MM.1S (cell line): Measurements from ENCODE around the gene RCBTB2.

ENCODE experiments used
- DNase-seq: peaks from one replicate; pipeline ENCODE4 v3.0.0-alpha.2; 2015
- H2AFZ ChIP-seq: fragments of 300-600 bp; sonication (generic); 2 replicates; pipeline ENCODE4 v1.6.0; 2016; ENCODE audit warnings: antibody characterized with exemption, low read length
- H3F3A ChIP-seq: fragments of 300-600 bp; sonication (generic); 2 replicates; pipeline ENCODE4 v1.6.1; 2016; ENCODE audit warnings: mild to moderate bottlenecking, antibody characterized with exemption, low read length, moderate library complexity, mixed read lengths; ENCODE audit not compliant: insufficient read depth
- H3K27ac ChIP-seq: fragments of 300-600 bp; sonication (generic); 2 replicates; pipeline ENCODE4 v1.5.1; 2016; ENCODE audit warnings: mild to moderate bottlenecking, low read length
- H3K27me3 ChIP-seq: fragments of 300-600 bp; sonication (generic); replicated peaks from 2 replicates; pipeline ENCODE4 v1.6.0; 2016; ENCODE audit warnings: low read length; ENCODE audit not compliant: insufficient read depth
- H3K36me3 ChIP-seq: fragments of 300-600 bp; sonication (generic); replicated peaks from 2 replicates; pipeline ENCODE4 v1.6.1; 2016; ENCODE audit warnings: mild to moderate bottlenecking, low read length, mixed read lengths; ENCODE audit not compliant: insufficient read depth
- H3K4me1 ChIP-seq: fragments of 300-600 bp; sonication (generic); 2 replicates; pipeline ENCODE4 v1.6.1; 2016; ENCODE audit warnings: low read length, mixed read lengths
- H3K4me2 ChIP-seq: fragments of 300-600 bp; sonication (generic); 2 replicates; pipeline ENCODE4 v1.6.0; 2016; ENCODE audit warnings: low read depth, low read length
- H3K4me3 ChIP-seq: fragments of 300-600 bp; sonication (generic); 2 replicates; pipeline ENCODE4 v1.5.1; 2016; ENCODE audit warnings: low read length, mixed read lengths
- H3K79me2 ChIP-seq: fragments of 300-600 bp; sonication (generic); 2 replicates; pipeline ENCODE4 v1.6.1; 2016; ENCODE audit warnings: mixed run types, low read length, mixed read lengths
- H3K9ac ChIP-seq: fragments of 300-600 bp; sonication (generic); 2 replicates; pipeline ENCODE4 v1.6.1; 2016; ENCODE audit warnings: low read length, mixed read lengths
- H3K9me2 ChIP-seq: fragments of 300-600 bp; sonication (generic); replicated peaks from 2 replicates; pipeline ENCODE4 v1.6.1; 2016; ENCODE audit warnings: mild to moderate bottlenecking, low read length, mixed read lengths; ENCODE audit not compliant: insufficient read depth
- H3K9me3 ChIP-seq: fragments of 300-600 bp; sonication (generic); replicated peaks from 2 replicates; pipeline ENCODE4 v1.6.1; 2016; ENCODE audit warnings: mild to moderate bottlenecking, low read length, mixed read lengths; ENCODE audit not compliant: insufficient read depth
- H4K20me1 ChIP-seq: fragments of 300-600 bp; sonication (generic); 2 replicates; pipeline ENCODE4 v1.6.1; 2016; ENCODE audit warnings: mild to moderate bottlenecking, low read length, moderate library complexity, mixed read lengths; ENCODE audit not compliant: insufficient read depth
- CTCF ChIP-seq: fragments of 300-600 bp; sonication (generic); IDR thresholded peaks from 2 replicates; pipeline ENCODE4 v1.5.1; 2016; ENCODE audit warnings: antibody characterized with exemption, low read length, mixed read lengths
- EZH2 ChIP-seq: fragments of 300-600 bp; sonication (generic); optimal IDR thresholded peaks from 2 replicates; pipeline ENCODE3; 2017; ENCODE audit warnings: low read depth, mild to moderate bottlenecking, antibody characterized with exemption, low read length, mixed read lengths
- EZH2phosphoT487 ChIP-seq: fragments of 300-600 bp; sonication (generic); IDR thresholded peaks from 2 replicates; pipeline ENCODE4 v1.6.1; 2018; ENCODE audit warnings: antibody characterized with exemption, low read length

The RCBTB2 gene

GRCh38 chr13:48536621-48537250 is 3.9 kb upstream of the RCBTB2 start:
- Histone ChIP-seq H3K9me2 (no peaks in the 10 kb centered on the region), H4K20me1 (no peaks in the 10 kb centered on the region), H3K36me3 (no peaks in the 10 kb centered on the region), H3K27ac (no peak overlapping the region), H3K9me3 (no peaks in the 10 kb centered on the region), H3K4me1 (no peaks in the 10 kb centered on the region), H3K79me2 (no peaks in the 10 kb centered on the region), H2AFZ (no peak overlapping the region), H3K4me3 (no peak overlapping the region), H3F3A (no peaks in the 10 kb centered on the region), H3K9ac (no peak overlapping the region), H3K27me3 (no peaks in the 10 kb centered on the region), H3K4me2 (no peak overlapping the region)
- TF ChIP-seq CTCF: no peak
- no peak for TF ChIP-seq EZH2
- TF ChIP-seq EZH2phosphoT487: no peak
- no peak for DNase-seq

- no peak for DNase-seq
- Histone ChIP-seq H4K20me1 (no peaks in the 10 kb centered on the region), H3K4me2 (no peak overlapping the region), H3K27me3 (no peaks in the 10 kb centered on the region), H2AFZ (no peak overlapping the region), H3K4me1 (peaks cover 6% of the 10 kb centered on the region; the same call in 1 of the 2 replicates), H3K79me2 (no peaks in the 10 kb centered on the region), H3F3A (no peaks in the 10 kb centered on the region), H3K4me3 (no peak overlapping the region), H3K9me2 (no peaks in the 10 kb centered on the region), H3K27ac (no peak overlapping the region), H3K36me3 (no peaks in the 10 kb centered on the region), H3K9me3 (no peaks in the 10 kb centered on the region), H3K9ac (no peak overlapping the region)
- no peak for TF ChIP-seq EZH2
- no peak for TF ChIP-seq CTCF
- no peak for TF ChIP-seq EZH2phosphoT487
Measured at GRCh38 chr13:48535766-48536165, 2.9 kb upstream of the RCBTB2 start.

- peaks cover 6% of the 10 kb centered on the region; the same call in 1 of the 2 replicates for H3K4me1 ChIP-seq
Measured at GRCh38 chr13:48534911-48535501, 2.1 kb upstream of the RCBTB2 start.

More at GRCh38 chr13:48534911-48535501, 2.1 kb upstream of the RCBTB2 start:
- no peaks in the 10 kb centered on the region for H3K79me2 ChIP-seq
- no peak overlapping the region for H3K27ac ChIP-seq
- H3K4me3 ChIP-seq: no peak overlapping the region
- H4K20me1 ChIP-seq: no peaks in the 10 kb centered on the region
- H3K9me2 ChIP-seq: no peaks in the 10 kb centered on the region
- no peak overlapping the region for H3K4me2 ChIP-seq
- no peaks in the 10 kb centered on the region for H3K36me3 ChIP-seq
- H3K9me3 ChIP-seq: no peaks in the 10 kb centered on the region
- TF ChIP-seq CTCF (no peak), EZH2 (no peak), EZH2phosphoT487 (no peak)
- DNase-seq: no peak
- H2AFZ ChIP-seq: no peak overlapping the region
- no peaks in the 10 kb centered on the region for H3F3A ChIP-seq
- no peaks in the 10 kb centered on the region for H3K27me3 ChIP-seq
- no peak overlapping the region for H3K9ac ChIP-seq
